ENCODE results near the gene MND1.
"Not testable (repeated sequence)": the region's sequence is repeated elsewhere in the genome, so short reads cannot be mapped to it uniquely, and the experiment has no call there.

MND1 gene

GRCh38 chr4:153447175-153447905, 102.9 kb downstream of the MND1 start:
- Histone ChIP-seq H3K4me3 (peak overlapping the region; percentile 34), H3K27ac (peak overlapping the region; percentile 54 to 71)
- no peak for TF ChIP-seq CTCF (IDR thresholded peaks at IDR 0.05)
- DNase-seq (ENCODE audit: low spot score): no peak

- peak overlapping the region; percentile 54 to 71 for H3K27ac ChIP-seq
- H3K4me3 ChIP-seq: peak overlapping the region; percentile 34
- DNase-seq (ENCODE audit: low spot score): no peak
- TF ChIP-seq CTCF (IDR thresholded peaks at IDR 0.05): no peak
Observed at GRCh38 chr4:153448003-153448731, 103.7 kb downstream of the MND1 start.

GRCh38 chr4:153449338-153449737, 104.8 kb downstream of the MND1 start:
- no peak for TF ChIP-seq CTCF (IDR thresholded peaks at IDR 0.05)
- DNase-seq (ENCODE audit: low spot score): no peak
- H3K4me3 ChIP-seq: no peak overlapping the region
- no peak overlapping the region for H3K27ac ChIP-seq

- DNase-seq (ENCODE audit: low spot score): no peak
- Histone ChIP-seq H3K4me3 (no peak overlapping the region), H3K27ac (peak overlapping the region in 1 of 2 donors; percentile 61)
- no peak for TF ChIP-seq CTCF (IDR thresholded peaks at IDR 0.05)
Observed at GRCh38 chr4:153450544-153450917, 106.0 kb downstream of the MND1 start.

GRCh38 chr4:153451145-153451544, 106.7 kb downstream of the MND1 start:
- H3K4me3 ChIP-seq: not testable (repeated sequence)

GRCh38 chr4:153451911-153452657, 107.6 kb downstream of the MND1 start:
- Histone ChIP-seq H3K27ac (peak overlapping the region in 1 of 2 donors; percentile 63), H3K4me3 (peak overlapping the region; percentile 29)
- DNase-seq (ENCODE audit: low spot score): no peak
- no peak for TF ChIP-seq CTCF (IDR thresholded peaks at IDR 0.05)

More at GRCh38 chr4:153451145-153451544, 106.7 kb downstream of the MND1 start:
- DNase-seq (ENCODE audit: low spot score); H3K27ac ChIP-seq: not testable (repeated sequence)

- Histone ChIP-seq H3K27ac (no peak overlapping the region), H3K4me3 (no peak overlapping the region)
- no peak for TF ChIP-seq CTCF (IDR thresholded peaks at IDR 0.05)
- DNase-seq (ENCODE audit: low spot score): no peak
Observed at GRCh38 chr4:153452658-153453378, 108.3 kb downstream of the MND1 start.

All from coronary artery (tissue), 2 donors.